ENCODE results near the gene CTIF. TPM values are rescaled to one million over a fixed set of nuclear protein-coding genes. Genes with fewer than 3 reads are reported as not detected.

Gene CTIF
- total and polyA plus RNA-seq, 4 donors, result 10.6 to 26.7 (median 12.3) TPM

DNA sequence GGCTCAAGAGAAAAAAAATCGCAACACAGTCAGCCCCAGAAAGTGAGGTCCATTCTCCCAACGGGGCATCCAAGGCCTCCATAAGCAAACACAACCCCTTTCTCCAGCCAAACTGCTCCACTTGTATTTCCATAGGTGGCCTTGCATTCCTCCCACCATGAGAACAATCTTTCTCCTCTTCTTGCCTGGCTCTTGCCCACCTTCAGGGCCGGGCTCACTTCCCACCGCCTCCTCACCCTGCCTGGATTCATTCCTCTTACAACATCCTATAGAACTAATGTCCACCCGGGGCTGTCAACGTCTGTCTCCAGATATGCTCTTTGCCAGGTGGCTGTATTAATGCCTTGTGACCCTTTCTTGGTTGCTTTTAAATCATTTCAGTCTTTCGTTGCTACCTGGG is 287.4 kb downstream of the CTIF start:
- 91% methylated on average over 7 of the region's 7 CpGs for WGBS
- DNase-seq (ENCODE audit: low spot score), result no peak
- peaks cover 0 to 2% (median 0%) of the 10 kb centered on the region in 4 donors for H3K4me1 ChIP-seq (ENCODE audit: control insufficient read depth in 4 of 4, insufficient read depth in 4 of 4, low read length in 3 of 4)
- H3K9me3 ChIP-seq (ENCODE audit: control insufficient read depth in 4 of 4, low read length in 3 of 4), result peaks cover 0 to 4% (median 0%) of the 10 kb centered on the region in 4 donors
- H3K4me3 ChIP-seq (ENCODE audit: low read depth in 1 of 3, low read length in 3 of 3), result no peak overlapping the region
- peak overlapping the region in 1 of 2 donors; percentile 13 for H3K27ac ChIP-seq (ENCODE audit: low read depth in 1 of 2, low read length in 2 of 2)
- H3K27me3 ChIP-seq (ENCODE audit: control insufficient read depth in 4 of 4, insufficient read depth in 4 of 4, low read length in 3 of 4), result no peaks in the 10 kb centered on the region
- H3K36me3 ChIP-seq (ENCODE audit: control insufficient read depth in 4 of 4, insufficient read depth in 3 of 4, low read depth in 1 of 4, low read length in 3 of 4), result no peaks in the 10 kb centered on the region
- no peak overlapping the region for H3K9ac ChIP-seq (ENCODE audit: low read depth in 1 of 2, low read length in 2 of 2)
- TF ChIP-seq ATF3 (IDR thresholded peaks at IDR 0.05), result no peak

- H3K27ac ChIP-seq (ENCODE audit: low read depth in 1 of 2, low read length in 2 of 2), result peak overlapping the region in 1 of 2 donors; percentile 13
- H3K36me3 ChIP-seq (ENCODE audit: control insufficient read depth in 4 of 4, insufficient read depth in 3 of 4, low read depth in 1 of 4, low read length in 3 of 4), result no peaks in the 10 kb centered on the region
- peaks cover 0 to 4% (median 0%) of the 10 kb centered on the region in 4 donors for H3K9me3 ChIP-seq (ENCODE audit: control insufficient read depth in 4 of 4, low read length in 3 of 4)
- peaks cover 0 to 2% (median 0%) of the 10 kb centered on the region in 4 donors for H3K4me1 ChIP-seq (ENCODE audit: control insufficient read depth in 4 of 4, insufficient read depth in 4 of 4, low read length in 3 of 4)
- no peak overlapping the region for H3K9ac ChIP-seq (ENCODE audit: low read depth in 1 of 2, low read length in 2 of 2)
- no peak for DNase-seq (ENCODE audit: low spot score)
- TF ChIP-seq, protein P1, sequence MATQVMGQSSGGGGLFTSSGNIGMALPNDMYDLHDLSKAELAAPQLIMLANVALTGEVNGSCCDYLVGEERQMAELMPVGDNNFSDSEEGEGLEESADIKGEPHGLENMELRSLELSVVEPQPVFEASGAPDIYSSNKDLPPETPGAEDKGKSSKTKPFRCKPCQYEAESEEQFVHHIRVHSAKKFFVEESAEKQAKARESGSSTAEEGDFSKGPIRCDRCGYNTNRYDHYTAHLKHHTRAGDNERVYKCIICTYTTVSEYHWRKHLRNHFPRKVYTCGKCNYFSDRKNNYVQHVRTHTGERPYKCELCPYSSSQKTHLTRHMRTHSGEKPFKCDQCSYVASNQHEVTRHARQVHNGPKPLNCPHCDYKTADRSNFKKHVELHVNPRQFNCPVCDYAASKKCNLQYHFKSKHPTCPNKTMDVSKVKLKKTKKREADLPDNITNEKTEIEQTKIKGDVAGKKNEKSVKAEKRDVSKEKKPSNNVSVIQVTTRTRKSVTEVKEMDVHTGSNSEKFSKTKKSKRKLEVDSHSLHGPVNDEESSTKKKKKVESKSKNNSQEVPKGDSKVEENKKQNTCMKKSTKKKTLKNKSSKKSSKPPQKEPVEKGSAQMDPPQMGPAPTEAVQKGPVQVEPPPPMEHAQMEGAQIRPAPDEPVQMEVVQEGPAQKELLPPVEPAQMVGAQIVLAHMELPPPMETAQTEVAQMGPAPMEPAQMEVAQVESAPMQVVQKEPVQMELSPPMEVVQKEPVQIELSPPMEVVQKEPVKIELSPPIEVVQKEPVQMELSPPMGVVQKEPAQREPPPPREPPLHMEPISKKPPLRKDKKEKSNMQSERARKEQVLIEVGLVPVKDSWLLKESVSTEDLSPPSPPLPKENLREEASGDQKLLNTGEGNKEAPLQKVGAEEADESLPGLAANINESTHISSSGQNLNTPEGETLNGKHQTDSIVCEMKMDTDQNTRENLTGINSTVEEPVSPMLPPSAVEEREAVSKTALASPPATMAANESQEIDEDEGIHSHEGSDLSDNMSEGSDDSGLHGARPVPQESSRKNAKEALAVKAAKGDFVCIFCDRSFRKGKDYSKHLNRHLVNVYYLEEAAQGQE (IDR thresholded peaks at IDR 0.05), result no peak
- no peak for TF ChIP-seq TAF1 (conservative IDR thresholded peaks at IDR 0.05)
- TF ChIP-seq ATF3 (IDR thresholded peaks at IDR 0.05), result no peak
- TF ChIP-seq, protein P2, sequence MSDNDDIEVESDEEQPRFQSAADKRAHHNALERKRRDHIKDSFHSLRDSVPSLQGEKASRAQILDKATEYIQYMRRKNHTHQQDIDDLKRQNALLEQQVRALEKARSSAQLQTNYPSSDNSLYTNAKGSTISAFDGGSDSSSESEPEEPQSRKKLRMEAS (IDR thresholded peaks at IDR 0.05), result no peak
- no peak for TF ChIP-seq JUND (IDR thresholded peaks at IDR 0.05)
- no peak for TF ChIP-seq YY1 (IDR thresholded peaks at IDR 0.05)
- no peak for TF ChIP-seq FOXA2 (IDR thresholded peaks at IDR 0.05)
- TF ChIP-seq EGR1 (IDR thresholded peaks at IDR 0.05; ENCODE audit: low read depth in 2 of 2), result no peak
- no peak for TF ChIP-seq RXRA (IDR thresholded peaks at IDR 0.05)
- TF ChIP-seq SP1 (IDR thresholded peaks at IDR 0.05), result no peak
- 95% methylated on average over 8 of the region's 8 CpGs for WGBS
- H3K27me3 ChIP-seq (ENCODE audit: control insufficient read depth in 4 of 4, insufficient read depth in 4 of 4, low read length in 3 of 4), result no peaks in the 10 kb centered on the region
- no peak overlapping the region for H3K4me3 ChIP-seq (ENCODE audit: low read depth in 1 of 3, low read length in 3 of 3)
Observed at GRCh38 chr18:48826806-48827205, 288.0 kb downstream of the CTIF start.

GRCh38 chr18:48827291-48828193 is 288.7 kb downstream of the CTIF start:
- no peak for DNase-seq (ENCODE audit: low spot score)
- H3K36me3 ChIP-seq (ENCODE audit: control insufficient read depth in 4 of 4, insufficient read depth in 3 of 4, low read depth in 1 of 4, low read length in 3 of 4), result no peaks in the 10 kb centered on the region
- 73% methylated on average over 21 of the region's 21 CpGs for WGBS
- H3K27me3 ChIP-seq (ENCODE audit: control insufficient read depth in 4 of 4, insufficient read depth in 4 of 4, low read length in 3 of 4), result no peaks in the 10 kb centered on the region
- no peak overlapping the region for H3K9ac ChIP-seq (ENCODE audit: low read depth in 1 of 2, low read length in 2 of 2)
- peaks cover 0 to 2% (median 0%) of the 10 kb centered on the region in 4 donors for H3K4me1 ChIP-seq (ENCODE audit: control insufficient read depth in 4 of 4, insufficient read depth in 4 of 4, low read length in 3 of 4)
- H3K9me3 ChIP-seq (ENCODE audit: control insufficient read depth in 4 of 4, low read length in 3 of 4), result peaks cover 0 to 4% (median 0%) of the 10 kb centered on the region in 4 donors
- peak overlapping the region; percentile 33 to 61 for H3K27ac ChIP-seq (ENCODE audit: low read depth in 1 of 2, low read length in 2 of 2)
- H3K4me3 ChIP-seq (ENCODE audit: low read depth in 1 of 3, low read length in 3 of 3), result no peak overlapping the region
- TF ChIP-seq, protein P1 (IDR thresholded peaks at IDR 0.05), result no peak
- TF ChIP-seq HNF4A (conservative IDR thresholded peaks at IDR 0.05), result no peak
- TF ChIP-seq JUND (IDR thresholded peaks at IDR 0.05), result no peak
- no peak for TF ChIP-seq ATF3 (IDR thresholded peaks at IDR 0.05)
- TF ChIP-seq, protein P3, sequence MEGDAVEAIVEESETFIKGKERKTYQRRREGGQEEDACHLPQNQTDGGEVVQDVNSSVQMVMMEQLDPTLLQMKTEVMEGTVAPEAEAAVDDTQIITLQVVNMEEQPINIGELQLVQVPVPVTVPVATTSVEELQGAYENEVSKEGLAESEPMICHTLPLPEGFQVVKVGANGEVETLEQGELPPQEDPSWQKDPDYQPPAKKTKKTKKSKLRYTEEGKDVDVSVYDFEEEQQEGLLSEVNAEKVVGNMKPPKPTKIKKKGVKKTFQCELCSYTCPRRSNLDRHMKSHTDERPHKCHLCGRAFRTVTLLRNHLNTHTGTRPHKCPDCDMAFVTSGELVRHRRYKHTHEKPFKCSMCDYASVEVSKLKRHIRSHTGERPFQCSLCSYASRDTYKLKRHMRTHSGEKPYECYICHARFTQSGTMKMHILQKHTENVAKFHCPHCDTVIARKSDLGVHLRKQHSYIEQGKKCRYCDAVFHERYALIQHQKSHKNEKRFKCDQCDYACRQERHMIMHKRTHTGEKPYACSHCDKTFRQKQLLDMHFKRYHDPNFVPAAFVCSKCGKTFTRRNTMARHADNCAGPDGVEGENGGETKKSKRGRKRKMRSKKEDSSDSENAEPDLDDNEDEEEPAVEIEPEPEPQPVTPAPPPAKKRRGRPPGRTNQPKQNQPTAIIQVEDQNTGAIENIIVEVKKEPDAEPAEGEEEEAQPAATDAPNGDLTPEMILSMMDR (IDR thresholded peaks at IDR 0.05; ENCODE audit: low read depth, low read length, missing input control), result no peak
- TF ChIP-seq RAD21 (IDR thresholded peaks at IDR 0.05), result no peak
- TF ChIP-seq YY1 (IDR thresholded peaks at IDR 0.05), result no peak
- TF ChIP-seq FOXA1 (IDR thresholded peaks at IDR 0.05), result no peak
- no peak for TF ChIP-seq SP1 (IDR thresholded peaks at IDR 0.05)
- no peak for TF ChIP-seq EGR1 (IDR thresholded peaks at IDR 0.05; ENCODE audit: low read depth in 2 of 2)
- no peak for TF ChIP-seq NR2F2 (IDR thresholded peaks at IDR 0.05)

All from liver (tissue), 9 donors.